ENCODE data around the gene IL1R2. TPM values are rescaled to one million over a fixed set of nuclear protein-coding genes. Genes with fewer than 3 reads are reported as not detected.

IL1R2 gene
- total and polyA plus RNA-seq, 2 of the 13 experiments (the other 11 are each of a cell fraction or from before 2014, with no cell fraction given), result 3.6 to 7.3 TPM

- TF ChIP-seq KDM4B (CRISPR knock-in tag; IDR thresholded peaks at IDR 0.05) (peak; percentile 86; the same call in 1 of the 2 replicates), ZNF788 (CRISPR knock-in tag; IDR thresholded peaks at IDR 0.05; ENCODE audit: borderline replicate concordance) (peak; percentile 86), PRDM15 (CRISPR knock-in tag; IDR thresholded peaks at IDR 0.05) (no peak), ZNF274 (CRISPR knock-in tag; IDR thresholded peaks at IDR 0.05) (peak; percentile 82), CTCF (CRISPR knock-in tag; IDR thresholded peaks at IDR 0.05) (peak; percentile 100), PPARG (CRISPR knock-in tag; conservative IDR thresholded peaks at IDR 0.05) (0 out of 2 replicates have a peak, but pooled peaks have one; percentile 62), HNF4G (IDR thresholded peaks at IDR 0.05; ENCODE audit: borderline replicate concordance, low read depth, low read length) (no peak), HNF4G (CRISPR knock-in tag; IDR thresholded peaks at IDR 0.05; ENCODE audit: borderline replicate concordance, low read depth) (0 out of 2 replicates have a peak, but pooled peaks have one; percentile 59), HNF4A (CRISPR knock-in tag; IDR thresholded peaks at IDR 0.05) (peak; percentile 32; the same call in 1 of the 2 replicates), SALL1 (CRISPR knock-in tag; IDR thresholded peaks at IDR 0.05) (peak; percentile 93), ZIK1 (CRISPR knock-in tag; IDR thresholded peaks at IDR 0.05; ENCODE audit: borderline replicate concordance, low read depth) (peak; percentile 77; the same call in 1 of the 2 replicates), ZBTB38 (CRISPR knock-in tag; IDR thresholded peaks at IDR 0.05) (peak; percentile 91), ZNF296 (CRISPR knock-in tag; conservative IDR thresholded peaks at IDR 0.05) (no peak)
- TF ChIP-seq, protein P1, sequence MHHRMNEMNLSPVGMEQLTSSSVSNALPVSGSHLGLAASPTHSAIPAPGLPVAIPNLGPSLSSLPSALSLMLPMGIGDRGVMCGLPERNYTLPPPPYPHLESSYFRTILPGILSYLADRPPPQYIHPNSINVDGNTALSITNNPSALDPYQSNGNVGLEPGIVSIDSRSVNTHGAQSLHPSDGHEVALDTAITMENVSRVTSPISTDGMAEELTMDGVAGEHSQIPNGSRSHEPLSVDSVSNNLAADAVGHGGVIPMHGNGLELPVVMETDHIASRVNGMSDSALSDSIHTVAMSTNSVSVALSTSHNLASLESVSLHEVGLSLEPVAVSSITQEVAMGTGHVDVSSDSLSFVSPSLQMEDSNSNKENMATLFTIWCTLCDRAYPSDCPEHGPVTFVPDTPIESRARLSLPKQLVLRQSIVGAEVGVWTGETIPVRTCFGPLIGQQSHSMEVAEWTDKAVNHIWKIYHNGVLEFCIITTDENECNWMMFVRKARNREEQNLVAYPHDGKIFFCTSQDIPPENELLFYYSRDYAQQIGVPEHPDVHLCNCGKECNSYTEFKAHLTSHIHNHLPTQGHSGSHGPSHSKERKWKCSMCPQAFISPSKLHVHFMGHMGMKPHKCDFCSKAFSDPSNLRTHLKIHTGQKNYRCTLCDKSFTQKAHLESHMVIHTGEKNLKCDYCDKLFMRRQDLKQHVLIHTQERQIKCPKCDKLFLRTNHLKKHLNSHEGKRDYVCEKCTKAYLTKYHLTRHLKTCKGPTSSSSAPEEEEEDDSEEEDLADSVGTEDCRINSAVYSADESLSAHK (CRISPR knock-in tag; IDR thresholded peaks at IDR 0.05; ENCODE audit: borderline replicate concordance), result 0 out of 2 replicates have a peak, but pooled peaks have one; percentile 35
- TF ChIP-seq, protein P2, sequence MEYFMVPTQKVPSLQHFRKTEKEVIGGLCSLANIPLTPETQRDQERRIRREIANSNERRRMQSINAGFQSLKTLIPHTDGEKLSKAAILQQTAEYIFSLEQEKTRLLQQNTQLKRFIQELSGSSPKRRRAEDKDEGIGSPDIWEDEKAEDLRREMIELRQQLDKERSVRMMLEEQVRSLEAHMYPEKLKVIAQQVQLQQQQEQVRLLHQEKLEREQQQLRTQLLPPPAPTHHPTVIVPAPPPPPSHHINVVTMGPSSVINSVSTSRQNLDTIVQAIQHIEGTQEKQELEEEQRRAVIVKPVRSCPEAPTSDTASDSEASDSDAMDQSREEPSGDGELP (IDR thresholded peaks at IDR 0.05; ENCODE audit: borderline replicate concordance, low read depth), result 0 out of 2 replicates have a peak, but pooled peaks have one; percentile 9
- TF ChIP-seq, protein P3, sequence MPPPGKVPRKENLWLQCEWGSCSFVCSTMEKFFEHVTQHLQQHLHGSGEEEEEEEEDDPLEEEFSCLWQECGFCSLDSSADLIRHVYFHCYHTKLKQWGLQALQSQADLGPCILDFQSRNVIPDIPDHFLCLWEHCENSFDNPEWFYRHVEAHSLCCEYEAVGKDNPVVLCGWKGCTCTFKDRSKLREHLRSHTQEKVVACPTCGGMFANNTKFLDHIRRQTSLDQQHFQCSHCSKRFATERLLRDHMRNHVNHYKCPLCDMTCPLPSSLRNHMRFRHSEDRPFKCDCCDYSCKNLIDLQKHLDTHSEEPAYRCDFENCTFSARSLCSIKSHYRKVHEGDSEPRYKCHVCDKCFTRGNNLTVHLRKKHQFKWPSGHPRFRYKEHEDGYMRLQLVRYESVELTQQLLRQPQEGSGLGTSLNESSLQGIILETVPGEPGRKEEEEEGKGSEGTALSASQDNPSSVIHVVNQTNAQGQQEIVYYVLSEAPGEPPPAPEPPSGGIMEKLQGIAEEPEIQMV (CRISPR knock-in tag; IDR thresholded peaks at IDR 0.05; ENCODE audit: low read depth), result peak; percentile 25; the same call in 1 of the 2 replicates
- TF ChIP-seq, protein P4, sequence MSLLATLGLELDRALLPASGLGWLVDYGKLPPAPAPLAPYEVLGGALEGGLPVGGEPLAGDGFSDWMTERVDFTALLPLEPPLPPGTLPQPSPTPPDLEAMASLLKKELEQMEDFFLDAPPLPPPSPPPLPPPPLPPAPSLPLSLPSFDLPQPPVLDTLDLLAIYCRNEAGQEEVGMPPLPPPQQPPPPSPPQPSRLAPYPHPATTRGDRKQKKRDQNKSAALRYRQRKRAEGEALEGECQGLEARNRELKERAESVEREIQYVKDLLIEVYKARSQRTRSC (CRISPR knock-in tag; IDR thresholded peaks at IDR 0.05; ENCODE audit: low read depth), result 0 out of 2 replicates have a peak, but pooled peaks have one; percentile 37
Measured at GRCh38 chr2:102020596-102021170, 28.9 kb downstream of the IL1R2 start (continued).
